ENCODE results near the gene SUPT6H.

DNA sequence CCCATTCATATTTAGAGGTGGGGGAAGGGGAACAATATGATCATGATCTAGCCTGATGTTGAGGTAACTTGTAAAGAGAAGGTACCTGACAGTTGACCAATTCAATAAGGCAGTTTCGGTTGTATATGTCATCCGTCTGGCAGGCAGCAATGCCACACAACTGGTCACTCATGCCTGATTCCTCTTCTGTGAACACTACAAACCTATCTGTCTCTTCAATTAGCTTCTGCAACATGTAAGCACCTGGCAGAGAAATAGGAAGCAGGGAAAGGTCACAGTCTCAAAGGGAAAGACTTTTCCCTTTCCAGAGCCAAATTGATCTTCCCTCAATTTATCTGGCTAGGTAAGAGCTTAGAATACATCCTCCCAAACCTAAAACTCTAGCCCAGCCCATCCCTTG lies 37.9 kb upstream of the SUPT6H start:
- TF ChIP-seq, protein P1, sequence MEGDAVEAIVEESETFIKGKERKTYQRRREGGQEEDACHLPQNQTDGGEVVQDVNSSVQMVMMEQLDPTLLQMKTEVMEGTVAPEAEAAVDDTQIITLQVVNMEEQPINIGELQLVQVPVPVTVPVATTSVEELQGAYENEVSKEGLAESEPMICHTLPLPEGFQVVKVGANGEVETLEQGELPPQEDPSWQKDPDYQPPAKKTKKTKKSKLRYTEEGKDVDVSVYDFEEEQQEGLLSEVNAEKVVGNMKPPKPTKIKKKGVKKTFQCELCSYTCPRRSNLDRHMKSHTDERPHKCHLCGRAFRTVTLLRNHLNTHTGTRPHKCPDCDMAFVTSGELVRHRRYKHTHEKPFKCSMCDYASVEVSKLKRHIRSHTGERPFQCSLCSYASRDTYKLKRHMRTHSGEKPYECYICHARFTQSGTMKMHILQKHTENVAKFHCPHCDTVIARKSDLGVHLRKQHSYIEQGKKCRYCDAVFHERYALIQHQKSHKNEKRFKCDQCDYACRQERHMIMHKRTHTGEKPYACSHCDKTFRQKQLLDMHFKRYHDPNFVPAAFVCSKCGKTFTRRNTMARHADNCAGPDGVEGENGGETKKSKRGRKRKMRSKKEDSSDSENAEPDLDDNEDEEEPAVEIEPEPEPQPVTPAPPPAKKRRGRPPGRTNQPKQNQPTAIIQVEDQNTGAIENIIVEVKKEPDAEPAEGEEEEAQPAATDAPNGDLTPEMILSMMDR (IDR thresholded peaks at IDR 0.05), result no peak
- no peak for TF ChIP-seq POLR2A (IDR thresholded peaks at IDR 0.05)
